Cerebellar cortex (tissue), 1 donor: Measurements from ENCODE around the gene OAF.

Source experiments
- DNase-seq: peaks from one replicate; pipeline ENCODE4 v3.0.0-alpha.2; 2015; ENCODE audit warnings: low spot score

The OAF gene

DNA sequence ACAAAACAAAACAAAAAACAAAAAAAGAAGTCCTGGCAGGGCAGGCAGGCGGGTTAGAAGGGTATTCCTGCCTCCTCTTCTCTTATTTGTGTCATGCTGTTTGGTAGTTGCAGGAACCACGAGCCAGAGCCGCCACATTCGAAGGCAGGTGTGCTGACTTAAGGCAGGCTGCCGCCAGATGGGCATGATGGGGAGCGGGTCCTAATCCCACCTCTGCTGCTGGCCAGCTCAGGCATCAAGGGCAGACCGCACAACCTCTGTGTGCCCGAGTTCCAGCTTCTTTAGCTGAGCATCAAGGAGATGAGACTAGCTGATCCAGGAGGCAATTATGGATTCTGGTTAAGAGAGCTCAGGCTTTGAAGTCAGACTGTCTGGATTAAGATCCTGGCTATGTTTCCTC lies 12.1 kb downstream of the OAF start:
- DNase-seq: no peak

DNA sequence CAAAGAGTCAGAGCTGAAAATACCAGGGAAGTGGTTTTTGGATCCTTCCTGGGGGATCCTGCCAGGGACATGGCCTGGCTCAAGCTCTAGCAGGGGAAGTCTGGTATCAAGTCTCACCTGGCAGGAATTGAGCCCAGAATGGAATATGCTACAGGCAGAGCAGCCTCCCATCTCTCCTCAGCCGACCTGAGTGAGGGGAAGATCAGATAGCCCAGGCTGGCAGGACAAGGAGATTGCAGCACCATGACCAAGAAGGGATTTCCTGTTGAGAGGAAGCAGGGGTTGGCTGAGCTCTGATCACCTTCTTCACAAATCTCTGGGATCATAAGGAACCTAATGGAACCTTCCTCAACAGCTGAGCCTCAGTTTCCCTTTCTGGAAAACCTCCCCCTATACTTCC lies 13.0 kb downstream of the OAF start:
- no peak for DNase-seq

DNA sequence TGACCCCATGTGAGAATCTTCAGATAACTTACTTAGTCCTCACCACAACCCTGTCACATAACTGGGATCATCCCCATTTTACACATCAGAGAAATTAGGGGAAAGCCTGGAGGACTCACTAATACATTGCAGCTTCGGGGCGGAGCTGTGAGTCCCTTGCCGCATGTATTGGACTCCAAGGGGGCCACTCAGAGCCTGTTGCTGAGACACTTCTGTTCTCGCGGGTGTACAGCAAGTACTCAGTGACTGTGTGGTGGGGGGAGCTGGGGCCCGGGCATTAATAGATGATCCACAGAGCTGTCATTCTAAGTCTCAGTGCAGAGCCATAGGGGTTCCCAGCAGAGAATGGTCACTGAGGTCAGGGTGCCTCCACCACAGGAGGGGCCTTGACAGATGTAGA lies 13.5 kb downstream of the OAF start:
- DNase-seq: no peak

DNA sequence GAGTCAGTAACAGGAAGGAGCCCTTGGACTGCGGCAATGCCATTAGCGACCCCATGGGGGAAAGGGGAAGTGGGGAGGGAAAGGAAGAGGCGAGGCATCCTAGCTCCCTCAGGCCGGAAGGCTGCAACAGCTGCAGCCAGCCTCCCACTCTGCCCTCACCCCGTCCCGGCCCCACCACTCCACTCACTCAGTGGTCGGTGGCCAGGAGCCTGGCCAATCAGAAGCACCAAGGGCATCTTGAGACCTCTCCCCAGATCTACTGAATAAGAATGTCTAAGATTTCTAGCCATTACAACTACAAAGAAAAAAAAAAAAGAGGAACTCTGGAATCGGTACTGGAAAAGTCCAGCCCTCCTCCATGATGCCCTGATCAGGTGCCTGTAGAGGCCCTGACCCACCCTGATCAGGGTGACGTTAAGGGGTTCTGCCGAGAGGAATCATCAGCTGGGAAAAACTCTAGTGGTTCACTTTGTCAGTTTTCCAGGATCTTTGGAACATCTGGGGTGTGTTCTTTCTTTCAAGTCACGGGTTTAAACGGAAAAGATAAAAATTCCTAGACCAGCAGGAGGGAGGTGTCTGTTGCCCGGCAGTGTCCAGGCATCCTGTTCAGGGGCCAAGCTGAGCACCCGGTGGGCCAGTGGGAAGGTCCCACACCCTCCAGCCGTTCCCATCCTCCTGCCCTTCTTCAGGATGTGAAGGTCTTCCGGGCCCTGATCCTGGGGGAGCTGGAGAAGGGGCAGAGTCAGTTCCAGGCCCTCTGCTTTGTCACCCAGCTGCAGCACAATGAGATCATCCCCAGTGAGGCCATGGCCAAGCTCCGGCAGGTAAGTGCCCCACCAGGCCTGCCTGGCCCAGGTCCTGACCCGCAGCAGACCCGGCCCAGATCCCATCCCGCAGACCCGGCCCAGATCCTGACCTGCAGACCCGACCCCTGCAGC lies 14.4 kb downstream of the OAF start:
- no peak for DNase-seq

DNA sequence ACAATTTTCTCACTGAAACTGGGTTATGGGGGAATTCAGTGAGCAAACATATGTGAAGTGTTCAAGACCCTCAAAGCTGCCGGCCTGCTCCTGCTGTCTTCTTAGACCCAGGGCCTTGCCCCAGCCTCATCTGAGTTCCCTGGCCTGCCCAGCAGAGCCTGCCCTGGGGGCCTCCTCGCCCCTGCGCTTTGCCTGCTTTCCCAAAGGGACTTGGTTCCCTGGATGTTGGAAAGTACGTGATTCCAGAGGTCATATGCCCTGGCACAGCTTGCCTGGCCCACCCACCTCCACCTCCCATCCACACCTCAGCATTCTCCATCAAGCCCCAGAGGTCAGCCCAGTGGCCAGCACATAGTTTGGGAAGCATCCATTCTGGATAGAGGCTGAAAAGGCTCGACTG lies 15.4 kb downstream of the OAF start:
- DNase-seq: no peak

DNA sequence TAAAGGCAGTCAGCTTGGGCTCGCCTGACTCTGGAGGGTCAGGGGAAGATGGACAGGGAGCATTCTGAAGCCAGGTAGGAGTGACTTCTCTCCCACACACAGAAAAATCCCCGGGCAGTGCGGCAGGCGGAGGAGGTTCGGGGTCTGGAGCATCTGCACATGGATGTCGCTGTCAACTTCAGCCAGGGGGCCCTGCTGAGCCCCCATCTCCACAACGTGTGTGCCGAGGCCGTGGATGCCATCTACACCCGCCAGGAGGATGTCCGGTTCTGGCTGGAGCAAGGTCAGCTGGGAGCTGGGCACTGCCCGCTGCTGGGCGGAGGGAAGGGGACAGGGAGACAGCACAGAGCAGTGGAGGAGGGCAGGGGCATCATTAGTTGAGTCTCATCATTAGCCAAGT lies 15.9 kb downstream of the OAF start:
- DNase-seq: no peak

DNA sequence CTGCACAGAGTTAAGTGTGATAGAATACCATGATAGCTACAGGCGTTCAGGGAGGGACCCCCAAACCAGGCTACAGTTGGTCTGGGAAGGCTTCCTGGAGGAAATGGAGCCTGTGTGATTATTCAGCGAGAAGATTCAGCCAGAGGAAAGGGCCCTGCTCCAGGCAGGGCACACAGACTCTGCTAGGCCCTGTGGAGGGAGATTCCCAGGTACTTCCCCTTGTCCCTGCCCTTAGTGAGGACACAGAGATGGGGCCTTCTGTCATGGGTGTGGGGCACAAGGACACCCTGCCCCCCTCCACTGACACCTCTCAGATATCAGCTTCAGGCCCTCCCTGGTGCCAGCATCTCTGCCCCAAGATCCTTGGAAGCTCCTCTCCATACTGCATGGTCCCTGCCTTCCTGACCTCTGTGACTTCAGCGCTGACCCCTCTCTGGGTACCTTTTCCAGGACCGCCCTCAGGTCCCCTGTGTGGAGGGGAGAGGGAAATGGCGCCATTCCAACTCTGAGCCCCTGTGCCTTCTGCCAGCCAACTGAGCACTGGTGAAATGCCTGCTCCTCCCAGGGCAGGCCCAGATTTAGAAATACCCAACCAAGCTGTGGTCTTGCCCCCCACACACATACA lies 16.5 kb downstream of the OAF start:
- no peak for DNase-seq

DNA sequence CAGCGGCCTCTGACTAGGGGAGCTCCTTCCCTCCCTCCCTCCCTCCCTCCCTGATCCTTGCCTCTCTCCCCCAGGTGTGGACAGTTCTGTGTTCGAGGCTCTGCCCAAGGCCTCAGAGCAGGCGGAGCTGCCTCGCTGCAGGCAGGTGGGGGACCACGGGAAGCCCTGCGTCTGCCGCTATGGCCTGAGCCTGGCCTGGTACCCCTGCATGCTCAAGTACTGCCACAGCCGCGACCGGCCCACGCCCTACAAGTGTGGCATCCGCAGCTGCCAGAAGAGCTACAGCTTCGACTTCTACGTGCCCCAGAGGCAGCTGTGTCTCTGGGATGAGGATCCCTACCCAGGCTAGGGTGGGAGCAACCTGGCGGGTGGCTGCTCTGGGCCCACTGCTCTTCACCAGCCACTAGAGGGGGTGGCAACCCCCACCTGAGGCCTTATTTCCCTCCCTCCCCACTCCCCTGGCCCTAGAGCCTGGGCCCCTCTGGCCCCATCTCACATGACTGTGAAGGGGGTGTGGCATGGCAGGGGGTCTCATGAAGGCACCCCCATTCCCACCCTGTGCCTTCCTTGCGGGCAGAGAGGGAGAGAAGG lies 18.1 kb downstream of the OAF start:
- no peak for DNase-seq

DNA sequence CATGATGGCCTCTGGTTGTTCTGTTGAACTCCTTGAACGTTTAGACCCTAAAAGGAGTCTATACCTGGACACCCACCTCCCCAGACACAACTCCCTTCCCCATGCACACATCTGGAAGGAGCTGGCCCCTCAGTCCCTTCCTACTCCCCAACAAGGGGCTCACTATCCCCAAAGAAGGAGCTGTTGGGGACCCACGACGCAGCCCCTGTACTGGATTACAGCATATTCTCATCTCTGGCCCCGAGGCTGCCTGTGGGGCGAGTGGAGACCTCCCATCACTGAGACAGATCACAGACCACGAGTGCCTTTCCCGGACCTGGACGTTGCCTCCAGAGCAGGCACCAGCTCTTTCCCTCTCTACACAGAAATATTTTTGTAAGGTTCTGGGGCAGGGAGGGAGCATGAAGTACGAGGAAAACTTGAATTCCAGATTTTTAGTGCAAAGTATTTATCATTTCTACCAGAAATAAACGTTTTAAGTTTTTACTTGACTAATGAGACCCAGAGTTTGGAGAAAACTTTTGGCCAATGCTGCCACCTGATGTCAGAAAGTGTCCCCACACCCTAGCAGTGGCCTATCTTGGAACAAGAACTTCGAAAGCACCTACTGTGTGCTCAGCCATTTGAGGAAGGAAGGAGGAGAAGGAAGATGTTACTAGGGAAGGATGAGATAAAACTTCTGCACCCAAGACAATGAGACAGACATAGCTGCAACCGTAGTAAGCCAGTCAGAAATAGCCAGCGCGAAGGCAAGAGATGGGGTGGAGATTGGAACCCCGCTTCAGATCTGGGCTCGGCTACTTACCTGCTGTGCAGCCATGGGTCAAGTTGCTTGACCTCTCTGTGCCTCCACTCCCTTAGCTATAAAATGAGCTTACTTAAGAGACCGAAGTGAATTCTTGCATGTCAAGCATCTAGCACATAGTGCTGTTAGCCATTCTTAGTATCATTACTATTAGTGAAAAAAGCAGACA lies 18.9 kb downstream of the OAF start:
- DNase-seq: no peak

DNA sequence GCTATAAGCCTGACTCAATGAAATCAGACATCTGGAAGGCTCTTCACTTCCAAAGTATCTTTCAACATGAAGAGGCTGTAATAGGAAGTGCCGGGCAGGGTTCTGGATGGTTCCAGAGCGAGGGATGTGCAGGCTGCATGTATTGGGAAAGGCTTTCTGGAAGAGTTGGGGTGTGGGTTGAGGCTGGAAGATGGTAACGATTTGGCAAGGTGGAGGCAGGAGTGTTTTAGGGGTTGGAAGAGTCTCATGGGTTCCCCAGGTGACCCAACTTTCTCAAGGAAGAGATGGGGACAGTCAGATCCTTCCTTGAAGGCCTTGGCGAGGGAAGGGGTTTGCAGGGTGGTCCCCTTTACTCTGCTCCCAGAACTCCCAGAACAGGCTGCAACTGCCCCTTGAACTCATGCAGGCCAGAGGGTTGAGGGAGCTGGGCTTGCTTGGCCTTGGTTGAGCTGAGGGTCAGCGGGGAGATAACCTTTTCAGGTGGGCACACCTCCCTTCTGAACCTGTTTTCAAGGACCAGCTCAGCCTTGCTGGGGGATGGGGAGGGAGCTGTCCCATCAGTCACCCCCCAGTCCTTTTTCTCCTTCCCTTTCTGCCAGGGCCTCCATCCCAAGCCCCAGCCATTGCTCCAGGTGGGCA lies 19.7 kb downstream of the OAF start:
- DNase-seq: no peak

DNA sequence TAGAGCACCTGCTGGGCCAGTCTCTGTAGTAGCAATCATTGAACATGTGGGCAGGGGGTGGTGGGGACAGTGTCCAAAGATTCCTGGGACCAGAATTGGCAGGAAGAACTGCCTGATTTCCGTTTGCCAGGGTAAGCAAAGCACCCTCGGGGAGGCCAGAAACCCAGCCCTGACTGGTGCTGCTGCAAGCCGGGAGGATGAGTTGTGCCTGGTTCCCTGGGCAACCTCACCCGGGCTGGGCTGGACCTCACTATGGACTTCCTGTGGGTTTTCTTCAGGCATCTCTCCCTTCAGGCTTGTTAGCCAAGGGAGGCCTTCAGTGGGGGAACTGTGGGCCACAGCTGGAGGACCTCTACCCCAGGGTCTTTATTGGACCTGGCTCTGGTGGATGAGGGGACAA lies 21.1 kb downstream of the OAF start:
- no peak for DNase-seq

DNA sequence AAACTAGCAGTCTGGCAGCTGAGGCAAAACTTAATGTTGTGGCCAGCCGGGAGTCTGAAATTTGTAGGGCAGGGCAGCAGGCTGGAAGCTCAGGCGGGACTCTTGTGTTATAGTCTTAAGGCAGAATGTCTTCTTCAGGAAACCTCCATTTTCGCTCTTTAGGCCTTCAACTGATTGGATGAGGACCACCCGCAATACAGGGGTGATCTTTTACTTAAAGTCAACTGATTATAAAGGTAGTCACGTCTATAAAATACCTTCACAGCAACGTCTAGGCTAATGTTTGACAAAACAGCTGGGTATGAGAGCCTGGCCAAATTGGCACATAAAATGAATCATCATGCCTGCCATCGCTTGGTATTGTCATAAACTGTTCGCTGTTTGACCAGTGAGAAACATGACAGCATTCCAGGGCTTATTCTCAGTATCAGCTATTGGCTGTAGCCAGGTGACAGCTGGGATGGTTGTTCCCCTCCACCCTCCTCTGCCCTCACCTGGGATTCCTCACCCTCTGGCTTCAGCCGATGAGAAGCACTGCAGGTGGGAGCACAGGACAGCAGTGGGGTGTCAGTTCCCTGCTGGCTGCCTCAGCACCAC lies 22.5 kb downstream of the OAF start:
- DNase-seq: no peak

DNA sequence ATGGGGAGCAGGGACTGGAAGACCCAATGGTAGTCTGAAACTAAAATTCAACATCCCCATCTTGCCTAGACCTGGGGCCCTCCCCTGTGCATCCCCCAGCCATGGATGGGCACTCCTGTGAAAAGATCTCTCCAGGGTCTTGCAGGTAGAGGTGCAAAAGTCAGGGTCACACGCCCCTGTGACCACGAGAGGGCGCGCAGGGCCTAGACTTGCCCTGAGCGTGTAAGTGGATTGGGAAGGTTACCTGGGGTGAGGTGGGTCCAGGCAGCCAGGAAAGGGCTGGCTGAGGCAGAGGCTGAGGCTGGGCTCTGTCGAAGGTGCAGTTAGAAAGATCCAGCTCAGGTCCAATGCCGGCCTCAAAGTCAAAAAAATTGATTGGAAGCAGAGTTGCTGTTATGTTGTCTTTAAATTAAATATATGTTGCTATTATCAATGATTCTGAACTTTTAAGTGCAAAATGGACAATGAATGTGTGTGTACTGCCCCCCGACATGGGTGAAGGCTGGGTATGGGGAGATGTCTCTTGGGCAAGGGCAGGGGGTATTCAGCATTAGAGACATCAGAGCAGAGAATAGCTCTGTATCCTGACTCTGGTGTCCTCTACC lies 24.3 kb downstream of the OAF start:
- DNase-seq: peak; percentile 52

DNA sequence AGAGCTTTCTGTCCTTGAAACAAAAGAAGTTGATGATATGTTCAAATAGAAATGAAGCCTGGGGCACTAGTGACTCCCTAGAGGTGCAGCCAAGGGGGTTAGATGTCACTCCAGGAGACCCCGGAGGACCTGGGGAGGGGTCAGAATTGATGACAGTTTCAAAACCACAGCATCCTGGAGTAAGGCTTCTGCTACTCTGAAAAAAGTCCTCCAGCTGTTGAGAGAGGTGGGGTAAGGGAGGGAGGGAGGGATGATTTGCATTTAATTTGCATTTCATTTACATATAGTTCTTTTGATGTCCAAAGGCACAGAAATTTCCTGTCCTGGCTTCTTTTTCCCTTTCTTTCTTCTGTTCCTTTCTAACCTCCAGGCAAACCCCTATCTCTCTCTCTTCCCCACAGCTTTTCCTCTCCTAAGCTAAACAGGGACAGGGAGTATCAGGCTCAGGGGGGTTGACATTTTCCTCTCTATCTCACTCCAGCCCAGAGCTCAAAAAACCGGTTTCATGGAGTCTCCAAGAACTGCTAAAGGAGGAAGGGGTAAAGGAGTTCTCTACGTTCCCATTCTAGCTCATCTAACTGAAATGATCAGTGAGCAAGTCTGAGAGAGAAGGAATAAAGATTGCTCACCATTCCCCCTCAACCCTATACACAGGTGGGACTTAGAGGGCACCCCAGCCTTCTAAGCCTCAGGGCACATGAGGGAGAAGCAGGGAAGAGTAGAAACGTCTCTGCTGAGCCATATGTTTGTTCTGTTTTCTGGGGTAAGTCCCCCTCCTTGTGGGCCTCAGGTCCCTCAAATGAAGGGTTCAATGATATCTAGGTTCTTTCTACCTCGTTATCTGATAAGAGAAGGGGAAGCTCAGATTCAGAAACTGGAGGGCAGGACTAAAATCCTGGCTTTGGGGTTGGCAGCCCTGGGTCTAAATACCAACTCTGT lies 25.6 kb downstream of the OAF start:
- DNase-seq: peak; percentile 14

DNA sequence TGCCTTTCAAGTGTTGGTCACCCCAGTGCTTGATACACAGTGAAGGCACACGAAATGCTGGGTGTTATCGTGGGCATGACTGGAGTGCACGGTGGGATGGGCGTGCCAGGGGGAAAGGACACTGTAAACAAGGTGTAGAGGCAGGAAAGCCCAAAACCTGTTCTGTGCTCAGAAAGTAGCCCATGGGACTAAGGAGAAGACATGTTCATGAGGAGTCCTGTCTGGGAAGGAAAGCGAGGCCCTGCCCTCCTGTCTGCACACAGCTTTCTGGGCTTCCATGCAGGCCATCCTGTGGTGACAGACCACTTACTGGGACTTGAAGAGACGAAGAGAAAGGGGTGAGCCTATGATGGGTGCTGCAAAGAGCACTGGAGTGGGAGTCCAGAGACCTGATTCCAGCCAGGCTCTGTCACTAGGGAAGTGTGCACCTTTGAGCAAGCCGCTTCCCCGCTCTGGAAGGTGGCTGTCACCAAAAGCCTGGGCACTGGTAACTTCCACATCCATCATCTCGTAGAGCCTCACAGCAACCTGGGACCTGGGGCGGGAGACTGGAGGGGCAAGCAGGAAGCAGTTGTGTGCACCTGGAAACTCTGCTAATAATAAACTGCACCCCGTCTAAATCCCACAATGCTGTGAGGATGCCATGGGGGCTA lies 28.3 kb downstream of the OAF start:
- DNase-seq: no peak

DNA sequence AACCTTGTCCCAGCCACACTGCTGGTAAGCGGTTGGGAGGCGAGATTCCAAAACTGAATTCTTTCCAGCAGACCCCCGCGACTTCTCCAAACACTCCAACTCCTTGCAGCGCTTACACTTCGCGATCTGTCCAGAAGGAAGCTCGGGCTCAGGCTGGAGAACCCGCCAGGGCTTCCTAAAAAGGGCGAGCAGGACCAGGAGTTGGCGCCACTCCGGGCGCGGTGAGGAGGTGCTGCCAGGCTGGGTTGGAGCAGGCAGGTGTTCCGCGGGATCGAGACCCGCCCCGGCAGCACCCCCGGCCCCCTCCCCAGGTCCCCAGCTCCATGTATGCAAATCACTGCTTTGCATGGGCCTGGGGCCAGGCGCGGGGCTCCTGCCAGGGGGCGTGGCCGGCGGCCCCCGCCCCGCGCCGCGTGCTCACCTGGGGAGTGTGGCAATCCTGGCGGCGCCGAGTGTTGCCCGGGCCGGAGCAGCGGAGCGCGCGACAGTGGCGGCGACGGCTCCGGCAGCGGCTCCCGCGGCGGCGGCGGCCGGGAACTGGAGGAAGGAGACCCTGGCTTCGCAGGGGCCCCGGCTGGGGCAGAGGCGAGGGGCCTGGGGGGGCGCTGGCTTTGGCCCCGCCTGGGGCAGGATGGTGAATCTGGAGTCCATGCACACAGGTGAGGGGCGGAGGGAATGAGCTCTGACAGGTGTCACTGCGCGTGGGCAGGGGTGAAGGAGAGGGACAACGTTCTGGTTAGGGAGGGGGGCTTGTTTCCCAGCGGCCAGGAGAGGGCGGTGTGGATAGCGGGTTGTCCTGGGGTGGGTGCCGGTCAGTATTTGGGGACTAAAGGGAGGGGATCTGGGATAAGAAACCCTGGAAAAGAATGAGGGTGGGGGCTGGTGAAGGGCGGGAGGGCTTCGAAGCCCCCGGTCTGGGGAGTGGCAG lies 29.1 kb downstream of the OAF start, which contains the start of gene POU2F3:
Gene POU2F3, plus strand, starts transcription at position 428 of the 928 bp plus-strand sequence. Its CDS starts 204 bp downstream, at position 632.
- DNase-seq: no peak

DNA sequence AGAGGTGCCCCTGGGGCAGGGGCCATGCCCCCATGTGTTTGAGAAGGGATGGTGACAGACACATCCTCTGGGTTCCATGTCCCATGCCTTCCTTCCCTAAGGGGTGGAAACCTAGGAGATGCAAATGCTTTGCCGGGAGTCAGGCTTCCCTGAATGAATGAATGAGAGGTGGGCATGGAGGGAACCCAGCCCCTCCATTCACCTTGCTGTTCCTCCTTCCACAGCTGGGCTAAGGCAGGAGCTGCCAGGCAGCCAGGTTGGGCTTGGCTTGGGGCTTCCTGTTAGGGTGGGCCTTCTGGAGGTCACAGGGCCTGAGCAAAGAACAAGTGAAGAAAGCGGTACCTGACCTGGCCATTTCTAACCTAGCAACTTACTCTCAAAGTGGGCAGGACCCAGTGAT lies 30.0 kb downstream of the OAF start:
- DNase-seq: no peak

DNA sequence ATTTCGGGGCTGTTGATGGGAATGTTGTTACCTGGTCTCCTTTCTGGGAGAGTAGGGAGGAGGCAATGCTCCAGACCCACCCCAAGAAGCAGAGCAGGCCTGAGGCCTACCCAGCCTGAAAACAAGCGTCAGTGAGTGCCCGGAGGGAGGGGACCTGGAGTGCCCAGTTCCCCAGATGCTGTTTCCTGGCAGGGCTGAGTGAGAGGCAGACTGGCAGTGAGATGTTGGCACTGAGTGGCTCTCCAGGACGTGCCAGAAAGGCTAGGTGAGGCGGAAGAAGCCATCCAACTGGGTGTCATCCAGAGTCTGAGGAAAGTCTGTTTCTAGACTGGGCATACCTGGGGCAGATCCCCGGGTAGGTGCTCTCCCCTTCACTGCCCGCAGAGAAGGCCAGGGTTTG lies 30.4 kb downstream of the OAF start:
- DNase-seq: peak; percentile 10
